HG03095 (cell line): ENCODE measurements around the gene OXCT2.
"Not testable (repeated sequence)": the region's sequence is repeated elsewhere in the genome, so short reads cannot be mapped to it uniquely, and the experiment has no call there.

Experiments
- ATAC-seq: cut with Tn5 transposase; IDR thresholded peaks from one replicate; pipeline ENCODE4 v1.9.1; 2021; ENCODE audit warnings: moderate library complexity; ENCODE audit not compliant: unreplicated experiment

The OXCT2 gene

GRCh38 chr1:39763619-39764374 lies 7.4 kb downstream of the OXCT2 start:
- ATAC-seq: not testable (repeated sequence)

- ATAC-seq: no peak
Observed at GRCh38 chr1:39762550-39763540, 8.3 kb downstream of the OXCT2 start.

GRCh38 chr1:39761557-39762260 lies 9.4 kb downstream of the OXCT2 start:
- no peak for ATAC-seq

- ATAC-seq: no peak
Observed at GRCh38 chr1:39761016-39761415, 10.1 kb downstream of the OXCT2 start.

- ATAC-seq: no peak
Observed at GRCh38 chr1:39760074-39761008, 10.8 kb downstream of the OXCT2 start.

- no peak for ATAC-seq
Observed at GRCh38 chr1:39759436-39759726, 11.8 kb downstream of the OXCT2 start.

- no peak for ATAC-seq
Observed at GRCh38 chr1:39758556-39759435, 12.4 kb downstream of the OXCT2 start.

- ATAC-seq: no peak
Observed at GRCh38 chr1:39757501-39757900, 13.6 kb downstream of the OXCT2 start.

- ATAC-seq: no peak
Observed at GRCh38 chr1:39755965-39756659, 15.0 kb downstream of the OXCT2 start.

- no peak for ATAC-seq
Observed at GRCh38 chr1:39754906-39755504, 16.1 kb downstream of the OXCT2 start.

- no peak for ATAC-seq
Observed at GRCh38 chr1:39754026-39754570, 17.1 kb downstream of the OXCT2 start.

- ATAC-seq: no peak
Observed at GRCh38 chr1:39753132-39754025, 17.8 kb downstream of the OXCT2 start.

GRCh38 chr1:39752703-39753102 lies 18.4 kb downstream of the OXCT2 start:
- no peak for ATAC-seq

GRCh38 chr1:39751595-39751994 lies 19.6 kb downstream of the OXCT2 start:
- no peak for ATAC-seq

GRCh38 chr1:39745016-39745670 lies 26.0 kb downstream of the OXCT2 start:
- no peak for ATAC-seq

GRCh38 chr1:39738622-39739366 lies 32.4 kb downstream of the OXCT2 start, which contains the start of gene PPIE:
PPIE (plus strand) TSS chr1:39738882; CDS start chr1:39738901, 19 bp downstream.
- peak; percentile 85 for ATAC-seq
